Measurements from ENCODE around the gene FUS.

The FUS gene

DNA sequence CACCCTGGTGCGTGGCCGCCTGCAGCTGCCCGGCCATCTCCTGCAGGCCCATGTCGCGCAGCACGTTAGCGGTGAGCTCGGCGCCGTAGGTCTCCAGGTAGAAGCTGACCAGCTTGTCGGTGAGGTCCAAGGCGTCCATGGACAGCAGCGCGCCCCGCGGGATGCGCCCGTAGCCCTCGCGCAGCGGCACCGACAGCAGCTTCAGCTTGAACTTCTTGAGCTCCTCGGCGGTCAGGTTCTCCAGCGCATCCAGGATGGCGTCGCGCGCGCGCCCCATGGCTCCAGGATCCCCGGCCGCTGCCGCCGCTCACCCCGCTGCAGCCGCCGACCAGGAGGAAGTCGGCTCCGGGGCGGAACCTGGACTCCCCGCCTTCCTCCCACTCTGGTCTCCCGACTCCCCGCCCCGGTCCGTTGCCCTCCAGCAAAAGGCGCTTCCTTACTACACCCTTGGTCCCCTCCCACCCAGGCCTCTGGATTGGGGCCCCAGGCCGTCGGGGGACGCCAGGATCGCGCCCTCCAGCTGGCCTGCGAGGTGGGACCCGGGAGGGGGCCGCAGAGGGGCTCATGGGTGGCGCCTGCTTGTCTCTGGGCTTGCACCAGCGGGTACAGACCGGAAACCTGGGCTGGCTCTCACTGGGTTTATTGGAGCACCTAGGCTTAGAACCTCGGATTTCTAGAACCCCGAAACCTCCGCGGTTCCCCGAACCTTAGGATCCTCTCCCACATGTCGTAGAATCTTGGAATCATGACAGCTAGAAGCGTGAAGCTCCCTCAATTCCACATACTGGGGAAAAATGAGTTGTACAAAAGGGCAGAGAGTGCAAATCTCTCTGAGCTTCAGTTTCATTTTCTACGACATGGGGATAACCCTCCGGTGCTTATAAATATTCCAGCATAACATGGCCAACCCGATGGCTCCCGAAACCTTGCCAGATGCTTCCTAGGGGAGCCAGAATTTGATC is 22.8 kb downstream of the FUS start, which contains the start of gene PYCARD:
Gene PYCARD, minus strand, starts transcription at position 347 of the 962 bp plus-strand sequence. Its CDS starts 70 bp downstream, at position 277.
- DNase-seq (ENCODE audit: low read depth) = peak; percentile 58

DNA sequence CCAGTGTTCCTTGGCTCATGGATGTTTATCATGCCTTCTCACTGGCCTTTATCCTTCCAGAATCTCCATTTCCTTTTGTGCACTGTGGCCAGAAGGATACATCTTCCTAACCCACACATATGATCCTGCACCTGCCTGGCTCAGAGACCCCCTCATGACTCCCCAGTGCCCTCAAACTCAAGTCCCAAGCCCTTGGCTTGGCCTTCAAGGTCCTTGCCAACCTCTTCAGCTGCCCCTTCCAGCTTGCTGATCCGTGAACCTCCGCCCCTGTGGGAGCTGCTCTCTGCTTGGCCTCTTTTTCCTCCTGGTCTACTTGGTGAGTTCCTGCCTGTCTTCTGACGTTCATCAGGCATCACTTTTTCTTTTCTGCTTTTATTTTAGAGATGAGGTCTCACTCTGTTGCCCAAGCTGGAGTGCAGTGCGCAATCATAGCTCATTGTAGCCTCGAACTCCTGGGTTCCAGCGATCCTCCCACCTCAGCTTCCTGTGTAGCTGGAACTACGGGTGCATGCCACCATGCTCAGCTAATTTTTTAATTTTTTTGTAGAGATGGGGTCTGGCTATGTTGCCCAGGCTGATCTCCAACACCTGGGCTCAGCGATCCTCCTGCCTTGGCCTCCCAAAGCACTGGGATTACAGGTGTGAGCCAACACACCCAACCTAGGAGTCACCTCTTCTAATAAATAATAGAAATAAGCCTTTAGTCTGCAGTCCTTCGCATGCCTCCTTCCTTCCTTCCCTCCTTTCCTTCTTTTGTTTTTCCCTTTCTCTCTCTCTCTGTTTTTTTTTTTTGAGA is 25.1 kb downstream of the FUS start:
- DNase-seq (ENCODE audit: low read depth) = no peak

- DNase-seq (ENCODE audit: low read depth) = no peak
Observed at GRCh38 chr16:31206776-31207175, 26.8 kb downstream of the FUS start.

DNA sequence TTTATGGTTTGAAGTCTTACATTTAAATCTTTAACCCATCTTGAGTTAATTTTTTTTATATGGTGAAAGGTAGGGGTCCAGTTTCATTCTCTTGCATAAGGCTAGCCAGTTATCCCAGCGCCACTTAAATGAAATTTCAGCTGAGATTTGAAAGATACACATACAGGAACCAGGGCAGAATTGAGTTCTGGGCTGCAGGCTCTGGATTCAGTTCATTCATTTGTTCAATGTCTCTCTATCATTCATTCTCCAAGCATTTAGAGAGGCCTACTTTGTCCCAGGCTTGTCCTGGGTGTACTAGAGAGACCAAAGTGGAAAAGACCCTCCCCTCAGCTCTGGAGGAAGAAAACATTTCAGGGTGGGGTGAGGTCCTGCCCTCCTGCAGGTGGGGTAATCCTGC is 33.4 kb downstream of the FUS start:
- no peak for DNase-seq (ENCODE audit: low read depth)

- DNase-seq (ENCODE audit: low read depth) = no peak
Observed at GRCh38 chr16:31213877-31214707, 34.2 kb downstream of the FUS start, which contains the start of gene TRIM72. Gene TRIM72, plus strand, starts transcription at chr16:31214119. Its CDS starts 620 bp downstream, at chr16:31214739.

DNA sequence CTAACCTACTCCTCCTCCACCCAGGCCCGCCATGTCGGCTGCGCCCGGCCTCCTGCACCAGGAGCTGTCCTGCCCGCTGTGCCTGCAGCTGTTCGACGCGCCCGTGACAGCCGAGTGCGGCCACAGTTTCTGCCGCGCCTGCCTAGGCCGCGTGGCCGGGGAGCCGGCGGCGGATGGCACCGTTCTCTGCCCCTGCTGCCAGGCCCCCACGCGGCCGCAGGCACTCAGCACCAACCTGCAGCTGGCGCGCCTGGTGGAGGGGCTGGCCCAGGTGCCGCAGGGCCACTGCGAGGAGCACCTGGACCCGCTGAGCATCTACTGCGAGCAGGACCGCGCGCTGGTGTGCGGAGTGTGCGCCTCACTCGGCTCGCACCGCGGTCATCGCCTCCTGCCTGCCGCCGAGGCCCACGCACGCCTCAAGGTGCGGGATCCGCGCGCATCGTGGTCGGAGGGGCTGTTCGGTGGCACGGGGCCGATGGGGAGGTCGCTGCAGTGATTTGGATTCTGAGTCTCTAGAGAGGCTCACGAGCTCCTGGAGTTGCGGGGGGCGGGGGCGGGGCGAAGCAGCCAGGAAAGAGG is 34.9 kb downstream of the FUS start:
- DNase-seq (ENCODE audit: low read depth) = no peak

- peak; percentile 52 for DNase-seq (ENCODE audit: low read depth)
Observed at GRCh38 chr16:31215287-31216162, 35.6 kb downstream of the FUS start.

DNA sequence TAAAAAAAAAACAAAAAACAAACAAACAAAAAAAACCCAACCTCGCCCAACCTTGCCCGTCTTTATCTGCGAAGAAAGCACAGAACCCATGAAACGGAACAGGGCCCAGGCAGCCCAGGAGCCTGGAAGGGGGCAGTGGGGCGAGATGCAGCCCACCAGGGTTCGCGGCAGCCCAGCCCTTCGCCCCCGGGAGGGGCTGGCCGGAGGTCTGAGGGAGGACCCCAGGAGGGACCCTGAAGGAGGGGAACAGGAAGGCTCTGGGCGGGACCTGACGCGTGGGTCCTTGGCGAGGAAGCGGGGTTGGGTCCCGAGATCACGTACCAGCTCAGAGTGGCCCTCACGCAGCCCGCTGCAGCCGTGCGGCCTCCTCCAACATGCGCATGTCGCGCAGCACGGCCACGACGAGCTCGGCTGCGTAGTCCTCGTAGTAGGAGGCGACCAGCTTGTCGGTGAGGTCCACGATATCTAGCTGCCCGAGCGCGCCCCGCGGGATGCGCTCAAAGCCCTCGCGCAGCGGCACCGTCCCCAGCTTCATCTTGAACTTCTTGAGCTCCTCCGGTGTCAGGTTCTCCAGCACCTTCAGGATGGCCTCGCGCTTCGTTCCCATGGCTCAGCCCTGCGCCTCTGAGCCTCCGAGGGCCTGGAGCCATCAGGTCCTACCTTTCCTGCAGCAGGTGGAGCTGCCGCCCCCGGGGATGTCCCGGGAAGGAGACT is 36.6 kb downstream of the FUS start, which contains the start of gene PYDC1:
Gene PYDC1, minus strand, starts transcription at position 714 of the 714 bp plus-strand sequence. Its CDS starts 107 bp downstream, at position 607.
- no peak for DNase-seq (ENCODE audit: low read depth)

GRCh38 chr16:31217136-31217530 is 37.2 kb downstream of the FUS start:
- DNase-seq (ENCODE audit: low read depth) = no peak

DNA sequence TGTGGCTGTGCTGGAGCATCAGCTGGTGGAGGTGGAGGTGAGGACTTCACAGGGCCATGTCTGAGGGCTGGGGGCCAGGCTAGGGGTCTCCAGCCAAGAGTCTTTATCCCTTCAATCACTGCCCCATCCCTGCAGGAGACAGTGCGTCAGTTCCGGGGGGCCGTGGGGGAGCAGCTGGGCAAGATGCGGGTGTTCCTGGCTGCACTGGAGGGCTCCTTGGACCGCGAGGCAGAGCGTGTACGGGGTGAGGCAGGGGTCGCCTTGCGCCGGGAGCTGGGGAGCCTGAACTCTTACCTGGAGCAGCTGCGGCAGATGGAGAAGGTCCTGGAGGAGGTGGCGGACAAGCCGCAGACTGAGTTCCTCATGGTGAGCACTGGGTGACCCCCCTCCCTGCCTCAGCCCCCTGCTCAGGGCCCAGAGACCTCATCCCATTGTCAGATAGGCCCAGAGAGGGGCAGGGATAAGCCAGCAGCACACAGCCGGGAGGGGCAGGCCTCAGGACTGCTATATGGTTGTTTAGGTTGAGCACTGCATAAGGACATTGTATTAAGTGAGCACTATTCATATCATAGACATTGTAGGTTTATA is 39.3 kb downstream of the FUS start:
- DNase-seq (ENCODE audit: low read depth) = no peak

- DNase-seq (ENCODE audit: low read depth) = no peak
Observed at GRCh38 chr16:31221357-31222160, 41.6 kb downstream of the FUS start.

- no peak for DNase-seq (ENCODE audit: low read depth)
Observed at GRCh38 chr16:31223044-31223443, 43.1 kb downstream of the FUS start.

DNA sequence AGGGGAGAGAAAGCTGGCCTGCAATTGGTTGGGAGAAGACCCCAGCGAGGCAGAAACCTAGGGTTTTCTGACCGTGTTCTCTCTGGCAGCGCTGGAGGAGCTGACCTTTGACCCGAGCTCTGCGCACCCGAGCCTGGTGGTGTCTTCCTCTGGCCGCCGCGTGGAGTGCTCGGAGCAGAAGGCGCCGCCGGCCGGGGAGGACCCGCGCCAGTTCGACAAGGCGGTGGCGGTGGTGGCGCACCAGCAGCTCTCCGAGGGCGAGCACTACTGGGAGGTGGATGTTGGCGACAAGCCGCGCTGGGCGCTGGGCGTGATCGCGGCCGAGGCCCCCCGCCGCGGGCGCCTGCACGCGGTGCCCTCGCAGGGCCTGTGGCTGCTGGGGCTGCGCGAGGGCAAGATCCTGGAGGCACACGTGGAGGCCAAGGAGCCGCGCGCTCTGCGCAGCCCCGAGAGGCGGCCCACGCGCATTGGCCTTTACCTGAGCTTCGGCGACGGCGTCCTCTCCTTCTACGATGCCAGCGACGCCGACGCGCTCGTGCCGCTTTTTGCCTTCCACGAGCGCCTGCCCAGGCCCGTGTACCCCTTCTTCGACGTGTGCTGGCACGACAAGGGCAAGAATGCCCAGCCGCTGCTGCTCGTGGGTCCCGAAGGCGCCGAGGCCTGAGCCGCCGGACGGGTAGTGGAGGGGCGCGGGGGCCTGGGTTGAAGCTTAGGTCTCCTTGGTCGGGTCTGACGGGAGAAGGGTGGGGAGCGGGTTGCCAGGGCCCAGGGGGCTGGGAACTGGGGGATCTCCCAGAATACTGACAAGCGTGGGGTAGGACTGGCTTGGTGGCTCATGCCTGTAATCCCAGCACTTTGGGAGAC is 44.4 kb downstream of the FUS start:
- DNase-seq (ENCODE audit: low read depth) = no peak

- no peak for DNase-seq (ENCODE audit: low read depth)
Observed at GRCh38 chr16:31225193-31225592, 45.3 kb downstream of the FUS start.

DNA sequence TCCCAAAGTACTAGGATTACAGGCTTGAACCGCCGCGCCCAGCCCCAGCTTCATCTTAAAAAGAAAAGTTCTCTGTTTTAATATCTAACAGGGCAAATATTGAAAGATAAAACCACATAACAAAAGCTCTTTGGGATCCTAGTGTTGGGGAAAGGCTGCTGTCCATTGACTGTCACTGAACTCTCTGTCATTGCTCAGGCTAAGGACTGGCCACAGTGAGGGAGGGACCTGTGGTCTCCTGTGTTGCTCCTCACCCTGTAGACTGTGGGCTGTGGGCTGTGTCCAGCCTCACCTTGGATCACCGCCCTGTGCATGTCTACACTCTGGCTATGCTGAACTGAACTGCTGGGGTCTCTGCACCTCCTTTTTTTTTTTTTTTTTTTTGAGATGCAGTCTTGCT is 48.3 kb downstream of the FUS start:
- DNase-seq (ENCODE audit: low read depth) = no peak

GRCh38 chr16:31229501-31229900 is 49.6 kb downstream of the FUS start:
- DNase-seq (ENCODE audit: low read depth) = no peak

DNA sequence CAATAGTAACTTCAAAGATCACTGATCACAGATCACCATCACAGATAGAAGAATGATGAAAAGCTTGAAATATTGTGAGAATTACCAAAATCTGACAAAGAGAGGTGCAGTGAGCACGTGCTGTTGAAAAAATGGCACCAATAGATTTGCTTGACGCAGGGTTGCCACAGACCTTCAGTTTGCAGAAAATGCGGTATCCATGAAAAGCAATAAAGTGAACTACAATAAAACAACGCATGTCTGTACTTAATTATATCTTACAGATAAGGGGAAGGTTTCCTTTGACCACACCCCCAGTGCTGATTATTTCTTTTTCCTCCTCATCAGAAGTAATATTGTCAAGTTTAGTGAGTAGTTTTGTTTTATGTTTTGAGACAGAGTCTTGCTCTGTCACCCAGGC is 58.1 kb downstream of the FUS start:
- no peak for DNase-seq (ENCODE audit: low read depth)

Data from iris pigment epithelial cell (primary cell).